Right lobe of liver (tissue), 6 donors: ENCODE data around the gene AJAP1. TPM values are rescaled to one million over a fixed set of nuclear protein-coding genes. Genes with fewer than 3 reads are reported as not detected.
A peak's percentile ranks its signal among the peaks of the same experiment; 100 is the strongest.

ENCODE experiments used
- ATAC-seq, 4 donors: fragments of 200-7000 bp; cut with Tn5 transposase; one replicate each; pipeline ENCODE4 v1.9.1; 2020; ENCODE audit warnings: mild to moderate bottlenecking in 4 of 4, moderate library complexity in 4 of 4
- DNase-seq, 3 donors: peaks; one replicate each; pipeline ENCODE4 v3.0.0-alpha.2; 2020
- H3K27ac ChIP-seq, 3 donors: fragments of 200-600 bp; one replicate each; pipeline ENCODE4 v1.8.0; 2022
- H3K27me3 ChIP-seq, 2 donors: fragments of 200-600 bp; one replicate each; pipeline ENCODE4 v1.8.0; 2022
- H3K36me3 ChIP-seq, 4 donors: fragments of 200-600 bp; sonication (generic) in 1 of 4; one replicate each; pipeline versions ENCODE4 v1.5.1 to v1.8.0; 2017 to 2022; ENCODE audit warnings: control low read depth in 1 of 4
- H3K4me1 ChIP-seq, 4 donors: fragments of 200-600 bp; sonication (generic) in 1 of 4; one replicate each; pipeline versions ENCODE4 v1.5.1 to v1.8.0; 2017 to 2022; ENCODE audit warnings: control low read depth in 1 of 4
- H3K4me3 ChIP-seq, 3 donors: fragments of 200-600 bp; one replicate each; pipeline ENCODE4 v1.8.0; 2022
- H3K9me3 ChIP-seq, 4 donors: fragments of 200-600 bp; sonication (generic) in 1 of 4; one replicate each; pipeline versions ENCODE4 v1.5.1 to v1.8.0; 2017 to 2022; ENCODE audit warnings: control low read depth in 1 of 4
- POLR2A ChIP-seq: fragments of 450-650 bp; IDR thresholded peaks from one replicate; pipeline ENCODE4 v1.6.1; 2017; ENCODE audit warnings: antibody characterized with exemption, mild to moderate bottlenecking
- WGBS: methylation state at CpG from one replicate; pipeline ENCODE4 v1.1.6; 2018; ENCODE audit warnings: low coverage, low lambda C conversion rate; ENCODE audit not compliant: insufficient coverage; ENCODE audit errors: missing lambda C conversion rate; 5-methylcytosine and 5-hydroxymethylcytosine counted together
- intact Hi-C, 2 donors: fragments of 100-400 bp; cut with DNase I; formaldehyde crosslinking; loops; one replicate each; pipeline versions ENCODE4 v1.11.2 to v1.14.1; 2022
- total RNA-seq, 6 experiments: library from RNA; depleted of rRNA in 2 of 6; stranded (reverse); fragments of >200 nt in 2 of 6; fragmentation: NEBNext Ultra II Directional in 3 of 6; extraction: Animal tissue kit (Norgen Biotek cat#: 25700) in 3 of 6; gene quantifications; one replicate each; pipeline versions ENCODE4 v1.1.0 to v1.2.4, GENCODE V29; 2016 to 2023
- TF ChIP-seq, protein P1 (sequence below), 4 donors: fragments of 200-600 bp in 3 of 4; fragments of 450-650 bp in 1 of 4; IDR thresholded peaks; one replicate each; pipeline versions ENCODE4 v1.5.1 to v1.8.0; 2016 to 2022; ENCODE audit warnings: antibody characterized with exemption in 4 of 4, mild to moderate bottlenecking in 2 of 4
- donor health status: DM: no; HTN: yes; CAD: no.
- donor health status: DM: no; HTN: no; CAD: no.
- donor health status: DM: no; HTN: no; CAD: no.
- donor health status: DM: no; HTN: yes; CAD: no.
- donor health status: DM: no; HTN: yes; CAD: no.

The AJAP1 gene
- total RNA-seq, 6 experiments from 2014 or later = 0.06 to 0.35 (median 0.13) TPM

GRCh38 chr1:4820543-4820942, 166.1 kb downstream of the AJAP1 start:
- DNase-seq = no peak
- no peak for TF ChIP-seq POLR2A
- TF ChIP-seq, protein P1, sequence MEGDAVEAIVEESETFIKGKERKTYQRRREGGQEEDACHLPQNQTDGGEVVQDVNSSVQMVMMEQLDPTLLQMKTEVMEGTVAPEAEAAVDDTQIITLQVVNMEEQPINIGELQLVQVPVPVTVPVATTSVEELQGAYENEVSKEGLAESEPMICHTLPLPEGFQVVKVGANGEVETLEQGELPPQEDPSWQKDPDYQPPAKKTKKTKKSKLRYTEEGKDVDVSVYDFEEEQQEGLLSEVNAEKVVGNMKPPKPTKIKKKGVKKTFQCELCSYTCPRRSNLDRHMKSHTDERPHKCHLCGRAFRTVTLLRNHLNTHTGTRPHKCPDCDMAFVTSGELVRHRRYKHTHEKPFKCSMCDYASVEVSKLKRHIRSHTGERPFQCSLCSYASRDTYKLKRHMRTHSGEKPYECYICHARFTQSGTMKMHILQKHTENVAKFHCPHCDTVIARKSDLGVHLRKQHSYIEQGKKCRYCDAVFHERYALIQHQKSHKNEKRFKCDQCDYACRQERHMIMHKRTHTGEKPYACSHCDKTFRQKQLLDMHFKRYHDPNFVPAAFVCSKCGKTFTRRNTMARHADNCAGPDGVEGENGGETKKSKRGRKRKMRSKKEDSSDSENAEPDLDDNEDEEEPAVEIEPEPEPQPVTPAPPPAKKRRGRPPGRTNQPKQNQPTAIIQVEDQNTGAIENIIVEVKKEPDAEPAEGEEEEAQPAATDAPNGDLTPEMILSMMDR (IDR thresholded peaks at IDR 0.05) = no peak
- intact Hi-C loops = no loop called here
- Histone ChIP-seq H3K4me3 (no peak overlapping the region), H3K4me1 (no peaks in the 10 kb centered on the region), H3K9me3 (no peaks in the 10 kb centered on the region), H3K27me3 (no peaks in the 10 kb centered on the region), H3K27ac (no peak overlapping the region), H3K36me3 (no peaks in the 10 kb centered on the region)
- no peak for ATAC-seq
- 75% methylated on average over 1 of the region's 1 CpG for WGBS

- H3K9me3 ChIP-seq = no peaks in the 10 kb centered on the region
- ATAC-seq (peak in 2 of 4 donors; percentile 41 to 43), DNase-seq (no peak)
- intact Hi-C loops = no loop called here
- no peaks in the 10 kb centered on the region for H3K27me3 ChIP-seq
- no peak overlapping the region for H3K27ac ChIP-seq
- no peaks in the 10 kb centered on the region for H3K36me3 ChIP-seq
- no peak overlapping the region for H3K4me3 ChIP-seq
- TF ChIP-seq, protein P1 (IDR thresholded peaks at IDR 0.05) = peak in 3 of 4 donors; percentile 31 to 42 (median 32)
- no peak for TF ChIP-seq POLR2A
- 6% methylated on average over 3 of the region's 5 CpGs for WGBS
- H3K4me1 ChIP-seq = no peaks in the 10 kb centered on the region
These were observed 171.5 kb downstream of the AJAP1 start for GRCh38 chr1:4825800-4826450.

DNA sequence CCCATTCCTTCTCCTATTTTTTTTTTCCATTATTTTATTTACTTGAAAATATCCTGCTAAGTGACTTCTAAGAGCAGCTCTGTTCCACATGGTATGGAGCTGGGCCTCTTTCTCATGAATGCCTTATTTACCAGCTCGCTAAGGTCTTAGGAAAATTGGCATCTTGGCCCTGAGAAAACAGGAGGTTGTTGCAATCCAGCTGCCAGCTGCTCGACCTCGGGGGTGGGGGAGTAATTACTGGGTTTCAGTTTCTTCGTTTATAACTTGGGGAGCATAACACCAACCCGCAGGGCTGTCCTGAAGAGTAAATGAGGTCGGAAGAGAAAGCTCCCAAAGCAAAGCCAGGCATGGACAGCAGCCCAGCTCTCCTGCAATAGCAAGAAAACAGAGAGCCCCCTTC, 176.3 kb downstream of the AJAP1 start:
- no peaks in the 10 kb centered on the region for H3K9me3 ChIP-seq
- no peak overlapping the region for H3K4me3 ChIP-seq
- intact Hi-C loops = no loop called here
- no peak for DNase-seq
- WGBS = 20% methylated on average over 5 of the region's 6 CpGs
- no peak overlapping the region for H3K27ac ChIP-seq
- no peaks in the 10 kb centered on the region for H3K27me3 ChIP-seq
- H3K36me3 ChIP-seq = no peaks in the 10 kb centered on the region
- no peak for TF ChIP-seq POLR2A
- TF ChIP-seq, protein P1 (IDR thresholded peaks at IDR 0.05) = no peak
- H3K4me1 ChIP-seq = no peaks in the 10 kb centered on the region
- no peak for ATAC-seq

DNA sequence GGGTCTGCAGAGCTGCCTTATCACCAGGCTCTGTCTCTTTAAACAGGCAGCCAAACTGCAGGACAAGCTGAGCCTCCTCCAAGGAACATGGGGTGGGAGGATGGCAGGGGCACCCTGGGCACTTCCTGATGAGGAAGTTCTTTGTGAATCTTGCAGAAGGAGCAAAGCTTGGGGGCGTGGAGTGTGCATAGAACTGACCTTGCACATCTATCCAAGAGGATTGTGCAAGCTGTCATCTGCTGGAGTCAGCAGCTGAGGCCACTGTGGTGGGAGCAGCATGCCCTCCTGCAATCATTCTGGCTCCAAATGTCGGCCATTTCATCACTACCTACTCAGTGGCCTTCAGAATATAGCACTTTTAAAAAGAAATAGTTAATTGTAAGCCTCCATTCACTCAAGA, 182.2 kb downstream of the AJAP1 start:
- intact Hi-C loops = no loop called here
- 11% methylated on average over 1 of the region's 2 CpGs for WGBS
- H3K27ac ChIP-seq = no peak overlapping the region
- DNase-seq (no peak), ATAC-seq (peak in 2 of 4 donors; percentile 18 to 42)
- H3K4me3 ChIP-seq = no peak overlapping the region
- H3K27me3 ChIP-seq = no peaks in the 10 kb centered on the region
- no peaks in the 10 kb centered on the region for H3K4me1 ChIP-seq
- no peak for TF ChIP-seq POLR2A
- TF ChIP-seq, protein P1 (IDR thresholded peaks at IDR 0.05) = no peak
- H3K36me3 ChIP-seq = no peaks in the 10 kb centered on the region
- no peaks in the 10 kb centered on the region for H3K9me3 ChIP-seq
